Testis (tissue), 2 donors: Measurements from ENCODE around the gene IGFBP7.

Experiments
- CTCF ChIP-seq, 3 experiments: fragments of 450-650 bp in 2 of 3; fragments of 200-600 bp in 1 of 3; sonication (generic) in 1 of 3; IDR thresholded peaks; one replicate each; pipeline ENCODE4 v1.5.1; 2016 to 2019; ENCODE audit warnings: antibody characterized with exemption in 3 of 3, mild to moderate bottlenecking in 2 of 3, moderate library complexity in 1 of 3
- POLR2A ChIP-seq: fragments of 450-650 bp; IDR thresholded peaks from one replicate; pipeline ENCODE4 v1.6.1; 2017; ENCODE audit warnings: antibody characterized with exemption, mild to moderate bottlenecking, moderate library complexity

- TF ChIP-seq CTCF (IDR thresholded peaks at IDR 0.05) (no peak), POLR2A (no peak)
Measured at GRCh38 chr4:57093845-57094831, 16.0 kb downstream of the IGFBP7 start.
